Liver (tissue), 3 donors: ENCODE data around the gene BCKDHA.

Experiments used
- JUND ChIP-seq, 2 donors: IDR thresholded peaks; 2 replicates each; pipeline ENCODE4 v1.6.1; 2016; ENCODE audit warnings: antibody characterized with exemption in 2 of 2
- RAD21 ChIP-seq, 2 donors: IDR thresholded peaks; 2 replicates each; pipeline ENCODE4 v1.6.1; 2016; ENCODE audit warnings: antibody characterized with exemption in 2 of 2, mild to moderate bottlenecking in 2 of 2
- TF ChIP-seq, protein P1 (sequence below): fragments of 150-350 bp; IDR thresholded peaks from 2 replicates; pipeline ENCODE4 v1.5.1; 2017; ENCODE audit warnings: improper control_type of control experiment, low read depth, low read length; ENCODE audit not compliant: missing input control
- donor health status: healthy.
- donor health status: healthy.

DNA sequence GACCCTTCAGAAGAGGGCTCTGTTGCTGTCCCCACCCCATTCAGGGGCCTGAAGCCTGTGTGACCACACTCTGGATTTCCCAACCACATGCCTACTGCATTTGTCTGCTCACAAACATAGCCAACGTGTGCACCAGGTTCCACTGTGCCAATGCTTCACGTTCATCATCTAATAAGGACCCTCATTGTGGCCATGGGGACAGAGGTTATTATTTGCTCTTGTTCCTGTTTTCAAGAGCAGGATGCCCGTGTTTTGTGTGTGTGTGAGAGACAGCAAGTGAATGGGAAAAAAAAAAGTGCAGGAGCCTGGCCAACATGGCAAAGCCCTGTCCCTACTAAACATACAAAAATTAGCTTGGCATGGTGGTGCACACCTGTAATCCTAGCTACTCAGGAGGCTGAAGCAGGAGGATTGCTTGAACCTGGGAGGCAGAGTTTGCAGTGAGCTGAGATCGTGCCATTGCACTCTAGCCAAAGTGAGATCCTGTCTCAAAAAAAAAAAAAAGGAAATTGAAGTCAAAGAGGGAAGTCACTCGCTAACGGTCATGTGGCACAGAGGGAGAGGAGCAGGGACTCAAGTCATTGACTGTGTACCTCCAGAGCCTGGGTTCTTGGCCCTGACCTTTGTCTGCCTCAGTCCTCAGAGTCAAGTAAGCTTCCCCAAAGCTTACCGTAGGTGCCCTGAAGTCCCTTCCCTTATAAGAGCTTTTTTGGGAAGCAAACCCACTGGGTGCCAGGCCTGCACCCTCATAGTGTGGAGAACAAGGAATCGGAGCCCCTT lies 22.7 kb downstream of the BCKDHA start:
- TF ChIP-seq, protein P1, sequence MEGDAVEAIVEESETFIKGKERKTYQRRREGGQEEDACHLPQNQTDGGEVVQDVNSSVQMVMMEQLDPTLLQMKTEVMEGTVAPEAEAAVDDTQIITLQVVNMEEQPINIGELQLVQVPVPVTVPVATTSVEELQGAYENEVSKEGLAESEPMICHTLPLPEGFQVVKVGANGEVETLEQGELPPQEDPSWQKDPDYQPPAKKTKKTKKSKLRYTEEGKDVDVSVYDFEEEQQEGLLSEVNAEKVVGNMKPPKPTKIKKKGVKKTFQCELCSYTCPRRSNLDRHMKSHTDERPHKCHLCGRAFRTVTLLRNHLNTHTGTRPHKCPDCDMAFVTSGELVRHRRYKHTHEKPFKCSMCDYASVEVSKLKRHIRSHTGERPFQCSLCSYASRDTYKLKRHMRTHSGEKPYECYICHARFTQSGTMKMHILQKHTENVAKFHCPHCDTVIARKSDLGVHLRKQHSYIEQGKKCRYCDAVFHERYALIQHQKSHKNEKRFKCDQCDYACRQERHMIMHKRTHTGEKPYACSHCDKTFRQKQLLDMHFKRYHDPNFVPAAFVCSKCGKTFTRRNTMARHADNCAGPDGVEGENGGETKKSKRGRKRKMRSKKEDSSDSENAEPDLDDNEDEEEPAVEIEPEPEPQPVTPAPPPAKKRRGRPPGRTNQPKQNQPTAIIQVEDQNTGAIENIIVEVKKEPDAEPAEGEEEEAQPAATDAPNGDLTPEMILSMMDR: no peak
- TF ChIP-seq JUND (IDR thresholded peaks at IDR 0.05) (no peak), RAD21 (IDR thresholded peaks at IDR 0.05) (no peak)
